GM12878 (cell line): Measurements from ENCODE around the gene ANKRD30A.

Experiments used
- ATF2 ChIP-seq: IDR thresholded peaks from 2 replicates; pipeline ENCODE4 v1.6.1; 2012; ENCODE audit warnings: low read length, inconsistent platforms
- CBX5 ChIP-seq: sonication (generic); IDR thresholded peaks from 2 replicates; pipeline ENCODE4 v1.6.1; 2016; ENCODE audit warnings: low read depth, moderate library complexity, mild to moderate bottlenecking, inconsistent platforms
- CREB1 ChIP-seq: IDR thresholded peaks from 2 replicates; pipeline ENCODE4 v1.6.1; 2012; ENCODE audit warnings: low read depth, mild to moderate bottlenecking, inconsistent platforms
- CTCF ChIP-seq, 3 experiments: IDR thresholded peaks in 2 of 3; conservative IDR thresholded peaks in 1 of 3; 2 replicates each; pipeline ENCODE4 v1.5.1; 2011; ENCODE audit warnings: low read depth in 3 of 3, low read length in 3 of 3, mild to moderate bottlenecking in 3 of 3, control low read depth in 2 of 3, moderate library complexity in 2 of 3, inconsistent platforms in 1 of 3, mixed read lengths in 1 of 3; ENCODE audit not compliant: control insufficient read depth in 2 of 3, insufficient read depth in 1 of 3; ENCODE audit errors: extremely low read depth in 1 of 3
- PAX8 ChIP-seq: fragments of 450-650 bp; IDR thresholded peaks from 2 replicates; pipeline ENCODE4 v1.6.1; 2017; ENCODE audit warnings: mild to moderate bottlenecking, moderate library complexity
- POLR2A ChIP-seq: IDR thresholded peaks from 2 replicates; pipeline ENCODE4 v1.6.1; 2011; ENCODE audit warnings: low read depth, mild to moderate bottlenecking, low read length
- RAD21 ChIP-seq: IDR thresholded peaks from 2 replicates; pipeline ENCODE4 v1.6.1; 2011; ENCODE audit warnings: mild to moderate bottlenecking, low read depth, low read length, moderate library complexity; ENCODE audit not compliant: insufficient read depth
- SMC3 ChIP-seq: IDR thresholded peaks from 2 replicates; pipeline ENCODE4 v1.6.1; 2011; ENCODE audit warnings: low read length, improper control_type of control experiment, borderline replicate concordance

GRCh38 chr10:37314350-37314749, 189.0 kb downstream of the ANKRD30A start:
- TF ChIP-seq RAD21 = no peak
- no peak for TF ChIP-seq SMC3
- TF ChIP-seq ATF2 = no peak
- no peak for TF ChIP-seq POLR2A
- TF ChIP-seq CTCF (IDR thresholded peaks at IDR 0.05 in 2 of 3, conservative IDR thresholded peaks at IDR 0.05 in 1 of 3; ENCODE audit: control insufficient read depth in 2 of 3, extremely low read depth in 1 of 3, insufficient read depth in 1 of 3, low read depth in 3 of 3, low read length in 3 of 3) = no peak
- TF ChIP-seq CREB1 = no peak
- TF ChIP-seq PAX8 = no peak
- no peak for TF ChIP-seq CBX5
